OCI-LY3 (cell line): Measurements from ENCODE around the gene L3MBTL4.

Source experiments
- H2AFZ ChIP-seq: fragments of 200-600, 300-600 bp; shearing (Covaris generic); 2 replicates; pipeline ENCODE4 v1.6.0; 2014; ENCODE audit warnings: antibody characterized with exemption, low read depth, low read length
- H3K27ac ChIP-seq: fragments of 200-600, 300-600 bp; sonication (generic); 2 replicates; pipeline ENCODE4 v1.5.1; 2014; ENCODE audit warnings: mild to moderate bottlenecking, low read length, moderate library complexity, mixed read lengths
- H3K27me3 ChIP-seq: fragments of 200-600, 300-600 bp; sonication (generic); 2 replicates; pipeline ENCODE4 v1.6.1; 2014; ENCODE audit warnings: low read depth, low read length, mixed read lengths
- H3K36me3 ChIP-seq: fragments of 200-600, 300-600 bp; sonication (generic); replicated peaks from 2 replicates; pipeline ENCODE3; 2014; ENCODE audit warnings: low read depth, low read length, mixed read lengths
- H3K4me1 ChIP-seq: fragments of 300-600, 200-600 bp; sonication (generic); 2 replicates; pipeline ENCODE4 v1.6.1; 2014; ENCODE audit warnings: low read length, mixed read lengths
- H3K4me2 ChIP-seq: fragments of 200-600, 300-600 bp; sonication (generic); 2 replicates; pipeline ENCODE4 v1.6.1; 2014; ENCODE audit warnings: low read length, mixed read lengths
- H3K4me3 ChIP-seq: fragments of 300-600, 200-600 bp; sonication (generic); 2 replicates; pipeline ENCODE4 v1.5.1; 2014; ENCODE audit warnings: antibody characterized with exemption, mild to moderate bottlenecking, low read length, moderate library complexity
- H3K79me2 ChIP-seq: fragments of 300-600, 200-600 bp; shearing (Covaris generic); 2 replicates; pipeline ENCODE4 v1.6.1; 2014; ENCODE audit warnings: mild to moderate bottlenecking, low read length, mixed read lengths
- H3K9ac ChIP-seq: fragments of 300-600, 200-600 bp; shearing (Covaris generic); 2 replicates; pipeline ENCODE4 v1.6.0; 2014; ENCODE audit warnings: mild to moderate bottlenecking, low read length, moderate library complexity
- H3K9me3 ChIP-seq: fragments of 200-600, 300-600 bp; shearing (Covaris generic); 2 replicates; pipeline ENCODE4 v1.6.1; 2014; ENCODE audit warnings: low read length, mixed read lengths; ENCODE audit not compliant: insufficient read depth
- H4K20me1 ChIP-seq: fragments of 200-600, 300-600 bp; sonication (generic); 2 replicates; pipeline ENCODE4 v1.6.1; 2016; ENCODE audit warnings: low read length, mixed read lengths; ENCODE audit not compliant: insufficient read depth
- EZH2phosphoT487 ChIP-seq: fragments of 200-600 bp; shearing (Covaris generic); IDR thresholded peaks from 2 replicates; pipeline ENCODE4 v1.6.1; 2018; ENCODE audit warnings: antibody characterized with exemption, mixed run types, low read depth
- TF ChIP-seq, protein P1 (sequence below): fragments of 200-600, 300-600 bp; sonication (generic); IDR thresholded peaks from 2 replicates; pipeline ENCODE4 v1.5.1; 2014; ENCODE audit warnings: antibody characterized with exemption, low read length, low read depth

Gene L3MBTL4

DNA sequence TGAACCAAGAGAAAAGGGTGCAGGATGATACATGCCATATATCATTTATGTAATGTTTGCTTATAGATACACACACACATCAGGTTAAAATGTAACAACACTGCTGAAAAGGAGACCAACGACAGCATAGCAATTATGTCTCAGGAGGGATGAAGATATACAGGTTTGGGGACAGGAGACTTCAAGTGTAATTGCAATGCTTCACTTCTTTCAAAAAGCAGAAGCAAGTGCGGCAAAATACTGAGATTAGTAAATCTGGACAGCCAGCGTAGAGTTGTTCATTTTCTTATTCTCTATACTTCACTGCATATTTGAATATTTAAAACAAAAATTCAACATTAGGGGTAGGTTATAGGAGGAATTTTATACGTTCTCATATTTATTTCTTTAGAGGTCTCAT lies 87.2 kb downstream of the L3MBTL4 start:
- Histone ChIP-seq H3K4me3 (no peak overlapping the region), H2AFZ (no peak overlapping the region)

DNA sequence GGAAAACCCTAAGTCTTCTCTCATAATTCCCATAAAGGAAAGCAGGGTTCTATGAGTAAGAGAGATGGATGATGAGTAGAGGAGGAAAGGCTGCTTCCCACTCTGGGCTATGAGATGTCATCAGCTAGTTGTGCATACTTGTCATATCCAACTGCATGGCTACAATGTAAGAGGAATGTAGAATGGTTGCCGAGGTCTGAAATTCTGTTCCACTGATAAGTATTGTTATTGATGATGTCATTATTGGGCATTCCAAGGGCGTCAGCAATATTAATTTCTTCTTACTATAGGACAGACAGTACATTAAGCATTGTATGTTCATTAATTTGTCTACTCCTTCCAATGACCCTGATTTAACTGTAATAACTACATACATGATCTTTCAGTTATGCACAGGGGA lies 88.1 kb downstream of the L3MBTL4 start:
- no peaks in the 10 kb centered on the region for H3K36me3 ChIP-seq
- H3K4me1 ChIP-seq, result no peaks in the 10 kb centered on the region
- no peak for TF ChIP-seq EZH2phosphoT487
- TF ChIP-seq, protein P1, sequence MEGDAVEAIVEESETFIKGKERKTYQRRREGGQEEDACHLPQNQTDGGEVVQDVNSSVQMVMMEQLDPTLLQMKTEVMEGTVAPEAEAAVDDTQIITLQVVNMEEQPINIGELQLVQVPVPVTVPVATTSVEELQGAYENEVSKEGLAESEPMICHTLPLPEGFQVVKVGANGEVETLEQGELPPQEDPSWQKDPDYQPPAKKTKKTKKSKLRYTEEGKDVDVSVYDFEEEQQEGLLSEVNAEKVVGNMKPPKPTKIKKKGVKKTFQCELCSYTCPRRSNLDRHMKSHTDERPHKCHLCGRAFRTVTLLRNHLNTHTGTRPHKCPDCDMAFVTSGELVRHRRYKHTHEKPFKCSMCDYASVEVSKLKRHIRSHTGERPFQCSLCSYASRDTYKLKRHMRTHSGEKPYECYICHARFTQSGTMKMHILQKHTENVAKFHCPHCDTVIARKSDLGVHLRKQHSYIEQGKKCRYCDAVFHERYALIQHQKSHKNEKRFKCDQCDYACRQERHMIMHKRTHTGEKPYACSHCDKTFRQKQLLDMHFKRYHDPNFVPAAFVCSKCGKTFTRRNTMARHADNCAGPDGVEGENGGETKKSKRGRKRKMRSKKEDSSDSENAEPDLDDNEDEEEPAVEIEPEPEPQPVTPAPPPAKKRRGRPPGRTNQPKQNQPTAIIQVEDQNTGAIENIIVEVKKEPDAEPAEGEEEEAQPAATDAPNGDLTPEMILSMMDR, result no peak
- no peak overlapping the region for H2AFZ ChIP-seq
- H3K9ac ChIP-seq, result no peak overlapping the region
- no peaks in the 10 kb centered on the region for H4K20me1 ChIP-seq
- H3K27me3 ChIP-seq, result no peaks in the 10 kb centered on the region
- H3K4me3 ChIP-seq, result no peak overlapping the region
- no peak overlapping the region for H3K27ac ChIP-seq
- no peaks in the 10 kb centered on the region for H3K79me2 ChIP-seq
- H3K4me2 ChIP-seq, result no peak overlapping the region
- no peaks in the 10 kb centered on the region for H3K9me3 ChIP-seq

More for the DNA sequence above, 87.2 kb downstream of the L3MBTL4 start:
- Histone ChIP-seq H3K36me3 (no peaks in the 10 kb centered on the region), H3K9me3 (no peaks in the 10 kb centered on the region), H3K27ac (no peak overlapping the region), H3K4me2 (no peak overlapping the region), H3K9ac (no peak overlapping the region), H3K79me2 (no peaks in the 10 kb centered on the region), H4K20me1 (no peaks in the 10 kb centered on the region), H3K27me3 (no peaks in the 10 kb centered on the region), H3K4me1 (no peaks in the 10 kb centered on the region)
- TF ChIP-seq, protein P1, result no peak
- TF ChIP-seq EZH2phosphoT487, result no peak

DNA sequence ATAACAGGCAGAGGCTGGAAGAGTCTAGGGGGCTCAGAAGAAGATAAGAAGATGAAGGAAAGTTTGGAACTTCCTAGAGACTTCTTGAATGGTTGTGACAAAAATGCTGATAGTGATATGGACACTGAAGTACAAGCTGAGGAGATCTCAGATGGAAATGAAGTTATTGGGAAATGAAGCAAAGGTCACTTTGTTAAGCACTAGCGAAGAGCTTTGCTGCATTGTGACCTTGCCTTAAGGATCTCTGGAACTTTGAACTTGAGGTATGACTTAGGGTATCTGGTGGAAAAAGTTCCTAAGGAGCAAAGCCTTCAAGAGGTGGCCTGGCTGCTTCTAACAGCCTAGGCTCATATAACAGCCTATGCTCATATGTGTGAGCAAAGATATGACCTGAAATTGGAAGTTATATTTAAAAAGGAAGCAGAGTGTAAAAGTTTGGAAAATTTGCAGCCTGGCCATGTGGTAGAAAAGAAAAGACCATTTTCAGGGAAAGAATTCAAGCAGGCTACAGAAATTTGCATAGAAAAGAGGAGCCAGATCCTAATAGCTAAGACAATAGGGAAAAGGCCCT lies 91.3 kb downstream of the L3MBTL4 start:
- H2AFZ ChIP-seq, result no peak overlapping the region
- no peak overlapping the region for H3K27ac ChIP-seq
- no peaks in the 10 kb centered on the region for H3K36me3 ChIP-seq
- no peak overlapping the region for H3K9ac ChIP-seq
- no peak overlapping the region for H3K4me2 ChIP-seq
- no peaks in the 10 kb centered on the region for H3K4me1 ChIP-seq
- TF ChIP-seq EZH2phosphoT487, result no peak
- TF ChIP-seq, protein P1, result no peak
- no peak overlapping the region for H3K4me3 ChIP-seq
- H3K27me3 ChIP-seq, result no peaks in the 10 kb centered on the region
- H4K20me1 ChIP-seq, result no peaks in the 10 kb centered on the region
- H3K79me2 ChIP-seq, result no peaks in the 10 kb centered on the region
- no peaks in the 10 kb centered on the region for H3K9me3 ChIP-seq

DNA sequence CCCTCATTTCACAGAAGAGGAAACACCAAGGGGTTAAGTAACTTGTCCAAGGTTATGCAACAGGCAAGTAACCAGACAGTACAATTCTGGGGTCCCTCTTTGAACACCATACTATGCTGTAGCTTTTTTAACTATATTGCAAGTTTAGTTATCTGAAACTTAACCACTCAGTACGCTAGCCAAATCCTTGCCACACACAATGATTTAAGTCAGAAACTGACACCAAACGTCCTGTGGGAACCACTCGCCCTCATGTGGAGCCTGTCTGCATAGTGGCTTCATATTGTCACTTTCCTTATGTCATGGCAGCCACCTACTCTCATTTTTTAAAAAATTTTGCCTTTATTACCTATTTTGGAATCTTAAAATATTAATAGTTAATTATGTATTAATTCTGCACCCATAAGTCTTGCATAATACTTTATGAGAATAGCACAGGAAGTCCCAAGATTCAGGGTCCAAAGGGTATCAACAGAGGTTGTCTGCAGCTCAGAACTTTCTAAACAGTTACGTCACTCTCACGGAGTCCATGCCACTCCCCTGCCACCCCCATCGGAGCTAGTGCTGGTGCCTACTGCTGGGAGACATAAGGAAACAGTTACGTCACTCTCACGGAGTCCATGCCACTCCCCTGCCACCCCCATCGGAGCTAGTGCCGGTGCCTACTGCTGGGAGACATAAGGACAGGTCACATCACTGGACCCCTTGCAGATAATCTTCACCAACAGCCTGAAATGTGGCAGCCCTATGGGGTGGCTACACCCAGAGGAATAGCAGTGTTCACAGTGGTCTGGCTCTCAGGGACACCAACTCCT lies 99.0 kb downstream of the L3MBTL4 start:
- Histone ChIP-seq H3K4me2 (no peak overlapping the region), H3K4me1 (no peaks in the 10 kb centered on the region), H3K36me3 (no peaks in the 10 kb centered on the region), H2AFZ (no peak overlapping the region), H3K9me3 (no peaks in the 10 kb centered on the region), H3K79me2 (no peaks in the 10 kb centered on the region), H3K4me3 (no peak overlapping the region), H3K27ac (no peak overlapping the region), H3K9ac (no peak overlapping the region), H3K27me3 (no peaks in the 10 kb centered on the region), H4K20me1 (no peaks in the 10 kb centered on the region)
- no peak for TF ChIP-seq EZH2phosphoT487
- TF ChIP-seq, protein P1, result no peak
